ENCODE data around the gene SGCA. TPM values are rescaled to one million over a fixed set of nuclear protein-coding genes. Genes with fewer than 3 reads are reported as not detected.
A peak's percentile ranks its signal among the peaks of the same experiment; 100 is the strongest.

Gene SGCA
- total and polyA plus RNA-seq, 5 donors from 2014 or later: not detected

DNA sequence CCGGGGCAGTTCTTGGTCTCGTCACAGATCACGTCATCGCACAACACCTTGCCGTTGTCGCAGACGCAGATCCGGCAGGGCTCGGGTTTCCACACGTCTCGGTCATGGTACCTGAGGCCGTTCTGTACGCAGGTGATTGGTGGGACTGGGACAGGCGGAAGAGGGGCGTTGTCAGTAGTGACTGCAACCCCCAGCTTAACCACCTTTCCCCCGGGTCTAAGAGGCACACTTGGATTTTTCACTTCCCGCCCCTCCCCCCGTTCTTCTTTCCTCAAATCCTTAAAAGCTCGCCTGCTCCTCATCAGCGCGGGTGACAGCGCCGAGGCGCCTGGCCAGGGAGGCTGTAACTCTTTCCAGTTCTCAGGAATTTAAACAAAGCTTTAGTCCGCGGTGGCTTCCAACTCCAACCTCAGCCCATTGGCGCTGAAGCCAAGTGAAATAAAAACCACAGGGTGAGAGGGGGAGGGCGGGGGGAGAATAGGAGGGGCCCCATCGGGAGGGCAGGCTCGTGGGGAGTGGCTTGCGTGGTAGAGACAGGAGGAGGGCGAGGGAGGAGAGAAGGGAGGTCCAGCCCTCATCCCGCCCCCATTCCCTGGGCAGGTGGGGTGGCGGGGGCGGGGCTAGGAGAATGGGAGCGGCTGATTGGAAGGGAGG lies 34.1 kb downstream of the SGCA start:
- Mint-ChIP-seq H3K9me3 (peaks cover 0 to 2% (median 0%) of the 10 kb centered on the region in 7 donors), H3K36me3 (no peaks in the 10 kb centered on the region), H3K4me1 (peaks cover 0 to 29% (median 18%) of the 10 kb centered on the region in 4 donors), H3K27ac (peak overlapping the region in 2 of 3 donors; percentile 83 to 87), H3K4me3 (peak overlapping the region; percentile 73 to 87 (median 82)), H3K27me3 (peaks cover 67% of the 10 kb centered on the region)
- H3K27ac ChIP-seq (ENCODE audit: insufficient read depth, low read length, poor library complexity, severe bottlenecking): no peak overlapping the region
- peaks cover 10% of the 10 kb centered on the region for H3K27me3 ChIP-seq (ENCODE audit: control insufficient read depth, insufficient read depth, low read length)
- peaks cover 21% of the 10 kb centered on the region for H3K4me1 ChIP-seq (ENCODE audit: control insufficient read depth, insufficient read depth, low read length, poor library complexity, severe bottlenecking)
- H3K4me3 ChIP-seq (ENCODE audit: low read depth, low read length): no peak overlapping the region
- peak; percentile 60 to 69 (median 68) for DNase-seq
- H3K36me3 ChIP-seq (ENCODE audit: control insufficient read depth, insufficient read depth, low read length): no peaks in the 10 kb centered on the region
- H3K9me3 ChIP-seq (ENCODE audit: control insufficient read depth in 2 of 2, low read length in 2 of 2): no peaks in the 10 kb centered on the region
- peak; percentile 35 to 48 for ATAC-seq (ENCODE audit: low read depth in 2 of 2)

DNA sequence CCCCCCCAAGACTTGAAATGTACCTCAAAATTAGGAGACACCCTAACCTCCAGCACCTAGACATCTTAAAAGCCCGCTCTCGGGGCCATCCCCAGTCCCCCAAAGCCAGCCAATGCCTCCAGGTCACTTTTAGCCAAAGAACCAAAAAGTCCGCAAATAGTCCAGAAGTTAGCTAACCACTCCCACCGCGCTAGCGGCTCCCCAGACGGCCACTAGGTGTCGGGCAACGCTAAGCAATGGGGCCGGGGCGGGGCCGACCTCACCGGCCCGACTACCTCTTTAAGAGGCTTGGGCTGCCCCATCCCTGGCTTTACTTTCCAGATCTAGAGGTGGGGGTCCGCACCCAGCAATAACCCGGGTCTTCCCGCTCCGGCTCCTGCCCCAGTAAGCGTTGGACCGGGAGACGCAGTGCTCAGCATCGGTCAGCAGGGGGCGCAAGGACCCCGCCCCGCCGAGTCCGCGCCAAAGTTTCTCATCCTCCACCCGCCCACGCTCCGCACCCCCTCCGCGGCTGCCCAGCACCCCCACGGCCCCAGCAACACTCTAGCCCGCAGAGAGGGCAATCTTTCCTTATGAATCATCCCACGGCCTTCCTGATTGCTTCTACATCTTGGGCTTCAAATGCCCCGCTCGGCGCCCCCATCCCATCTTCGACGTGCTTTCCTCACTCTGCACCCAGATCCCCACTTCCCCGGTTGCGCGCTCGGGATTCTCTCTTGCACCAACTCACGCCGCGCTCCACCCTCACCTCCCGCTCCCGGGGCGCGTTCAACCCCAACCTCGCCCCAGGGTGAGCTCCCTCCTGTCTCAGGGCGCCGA lies 34.9 kb downstream of the SGCA start:
- ATAC-seq (ENCODE audit: low read depth in 2 of 2) (peak; percentile 75 to 81), DNase-seq (peak; percentile 69 to 82 (median 78))
- Mint-ChIP-seq H3K27me3 (peaks cover 68% of the 10 kb centered on the region), H3K4me1 (peaks cover 0 to 32% (median 18%) of the 10 kb centered on the region in 4 donors), H3K4me3 (peak overlapping the region; percentile 73 to 87 (median 84)), H3K9me3 (peaks cover 0 to 2% (median 0%) of the 10 kb centered on the region in 7 donors), H3K27ac (peak overlapping the region in 2 of 3 donors; percentile 55 to 69), H3K36me3 (no peaks in the 10 kb centered on the region)
- Histone ChIP-seq H3K9me3 (ENCODE audit: control insufficient read depth in 2 of 2, low read length in 2 of 2) (no peaks in the 10 kb centered on the region), H3K27me3 (ENCODE audit: control insufficient read depth, insufficient read depth, low read length) (peaks cover 10% of the 10 kb centered on the region), H3K36me3 (ENCODE audit: control insufficient read depth, insufficient read depth, low read length) (no peaks in the 10 kb centered on the region), H3K27ac (ENCODE audit: insufficient read depth, low read length, poor library complexity, severe bottlenecking) (no peak overlapping the region), H3K4me3 (ENCODE audit: low read depth, low read length) (no peak overlapping the region), H3K4me1 (ENCODE audit: control insufficient read depth, insufficient read depth, low read length, poor library complexity, severe bottlenecking) (peaks cover 21% of the 10 kb centered on the region)

GRCh38 chr17:50201276-50201854 lies 35.6 kb downstream of the SGCA start, which contains the start of gene COL1A1:
COL1A1 (minus strand) TSS chr17:50201631; CDS start chr17:50201513, 118 bp downstream.
- Mint-ChIP-seq H3K36me3 (no peaks in the 10 kb centered on the region), H3K27ac (peak within 1 kb of the TSS in 2 of 3 donors; percentile 55 to 74), H3K9me3 (peaks cover 0 to 2% (median 0%) of the 10 kb centered on the region in 7 donors), H3K27me3 (peaks cover 75% of the 10 kb centered on the region), H3K4me1 (peaks cover 0 to 32% (median 18%) of the 10 kb centered on the region in 4 donors), H3K4me3 (peak within 1 kb of the TSS; percentile 73 to 87 (median 84))
- DNase-seq: no peak
- H3K27ac ChIP-seq (ENCODE audit: insufficient read depth, low read length, poor library complexity, severe bottlenecking): no peak within 1 kb of the TSS
- peaks cover 21% of the 10 kb centered on the region for H3K4me1 ChIP-seq (ENCODE audit: control insufficient read depth, insufficient read depth, low read length, poor library complexity, severe bottlenecking)
- no peaks in the 10 kb centered on the region for H3K36me3 ChIP-seq (ENCODE audit: control insufficient read depth, insufficient read depth, low read length)
- ATAC-seq (ENCODE audit: low read depth in 2 of 2): no peak
- H3K4me3 ChIP-seq (ENCODE audit: low read depth, low read length): no peak within 1 kb of the TSS
- H3K9me3 ChIP-seq (ENCODE audit: control insufficient read depth in 2 of 2, low read length in 2 of 2): no peaks in the 10 kb centered on the region
- peaks cover 11% of the 10 kb centered on the region for H3K27me3 ChIP-seq (ENCODE audit: control insufficient read depth, insufficient read depth, low read length)

DNA sequence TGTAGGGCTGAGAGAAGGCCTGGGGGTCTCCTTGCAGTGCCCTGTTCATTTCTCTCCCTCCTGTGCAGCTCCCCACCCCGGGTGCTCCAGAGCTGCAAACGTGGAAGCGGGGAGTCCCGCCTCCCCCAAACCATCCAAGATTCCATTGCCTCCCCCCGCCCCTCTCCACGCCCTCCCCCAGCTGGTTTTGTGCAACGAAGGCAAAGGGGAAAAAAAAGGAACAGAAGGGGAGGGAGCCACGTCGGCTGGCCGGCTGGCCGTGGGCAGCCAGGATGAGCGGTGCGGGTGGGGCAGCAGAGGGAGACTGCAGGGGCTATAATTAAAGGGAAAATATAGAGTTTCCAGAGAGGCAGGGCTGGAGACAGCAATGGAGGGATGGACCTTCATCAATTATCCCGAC lies 37.3 kb downstream of the SGCA start:
- H3K4me3 Mint-ChIP-seq: peak overlapping the region in 1 of 4 donors; percentile 18
- no peak for ATAC-seq (ENCODE audit: low read depth in 2 of 2)
- H3K27ac ChIP-seq (ENCODE audit: insufficient read depth, low read length, poor library complexity, severe bottlenecking): no peak overlapping the region
- H3K27me3 ChIP-seq (ENCODE audit: control insufficient read depth, insufficient read depth, low read length): peaks cover 11% of the 10 kb centered on the region
- peaks cover 0 to 34% (median 20%) of the 10 kb centered on the region in 4 donors for H3K4me1 Mint-ChIP-seq
- H3K4me3 ChIP-seq (ENCODE audit: low read depth, low read length): no peak overlapping the region
- H3K4me1 ChIP-seq (ENCODE audit: control insufficient read depth, insufficient read depth, low read length, poor library complexity, severe bottlenecking): peaks cover 21% of the 10 kb centered on the region
- H3K27ac Mint-ChIP-seq: no peak overlapping the region
- no peaks in the 10 kb centered on the region for H3K36me3 ChIP-seq (ENCODE audit: control insufficient read depth, insufficient read depth, low read length)
- DNase-seq: no peak
- H3K9me3 ChIP-seq (ENCODE audit: control insufficient read depth in 2 of 2, low read length in 2 of 2): no peaks in the 10 kb centered on the region
- peaks cover 80% of the 10 kb centered on the region for H3K27me3 Mint-ChIP-seq
- no peaks in the 10 kb centered on the region for H3K36me3 Mint-ChIP-seq
- peaks cover 0 to 2% (median 0%) of the 10 kb centered on the region in 7 donors for H3K9me3 Mint-ChIP-seq

GRCh38 chr17:50203604-50204345 lies 38.0 kb downstream of the SGCA start:
- Mint-ChIP-seq H3K27ac (no peak overlapping the region), H3K27me3 (peaks cover 77% of the 10 kb centered on the region), H3K36me3 (no peaks in the 10 kb centered on the region), H3K9me3 (peaks cover 0 to 2% (median 0%) of the 10 kb centered on the region in 7 donors), H3K4me3 (no peak overlapping the region), H3K4me1 (peaks cover 0 to 29% (median 15%) of the 10 kb centered on the region in 4 donors)
- H3K9me3 ChIP-seq (ENCODE audit: control insufficient read depth in 2 of 2, low read length in 2 of 2): no peaks in the 10 kb centered on the region
- H3K27me3 ChIP-seq (ENCODE audit: control insufficient read depth, insufficient read depth, low read length): peaks cover 9% of the 10 kb centered on the region
- H3K4me1 ChIP-seq (ENCODE audit: control insufficient read depth, insufficient read depth, low read length, poor library complexity, severe bottlenecking): peaks cover 21% of the 10 kb centered on the region
- no peak for DNase-seq
- H3K36me3 ChIP-seq (ENCODE audit: control insufficient read depth, insufficient read depth, low read length): no peaks in the 10 kb centered on the region
- ATAC-seq (ENCODE audit: low read depth in 2 of 2): no peak
- H3K4me3 ChIP-seq (ENCODE audit: low read depth, low read length): no peak overlapping the region
- no peak overlapping the region for H3K27ac ChIP-seq (ENCODE audit: insufficient read depth, low read length, poor library complexity, severe bottlenecking)

DNA sequence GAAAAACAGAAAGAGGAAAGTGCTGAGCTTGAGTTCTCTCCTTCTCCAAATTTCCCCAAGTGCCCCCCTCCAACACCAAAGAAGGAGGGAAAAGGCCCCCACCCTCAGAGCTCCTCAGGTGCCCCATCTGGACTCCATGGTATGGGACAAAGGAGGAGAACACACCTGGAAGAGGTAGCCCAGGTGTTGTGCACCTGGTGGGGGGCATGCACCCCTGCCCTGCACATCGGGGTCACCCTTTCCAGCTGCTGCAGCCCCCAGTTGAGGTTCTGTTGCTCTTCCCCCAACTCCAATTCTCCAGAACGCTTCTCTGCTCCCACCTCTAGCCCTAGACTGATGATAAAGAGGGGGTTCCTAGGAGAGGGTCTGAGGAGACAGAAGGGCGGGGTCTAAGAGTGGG lies 38.6 kb downstream of the SGCA start:
- no peak overlapping the region for H3K27ac ChIP-seq (ENCODE audit: insufficient read depth, low read length, poor library complexity, severe bottlenecking)
- H3K27me3 ChIP-seq (ENCODE audit: control insufficient read depth, insufficient read depth, low read length): peaks cover 10% of the 10 kb centered on the region
- no peak overlapping the region for H3K27ac Mint-ChIP-seq
- no peak for ATAC-seq (ENCODE audit: low read depth in 2 of 2)
- no peak for DNase-seq
- H3K36me3 ChIP-seq (ENCODE audit: control insufficient read depth, insufficient read depth, low read length): no peaks in the 10 kb centered on the region
- peaks cover 0 to 2% (median 0%) of the 10 kb centered on the region in 7 donors for H3K9me3 Mint-ChIP-seq
- no peaks in the 10 kb centered on the region for H3K36me3 Mint-ChIP-seq
- H3K4me3 Mint-ChIP-seq: no peak overlapping the region
- peaks cover 81% of the 10 kb centered on the region for H3K27me3 Mint-ChIP-seq
- H3K4me3 ChIP-seq (ENCODE audit: low read depth, low read length): no peak overlapping the region
- H3K9me3 ChIP-seq (ENCODE audit: control insufficient read depth in 2 of 2, low read length in 2 of 2): no peaks in the 10 kb centered on the region
- peaks cover 18% of the 10 kb centered on the region for H3K4me1 ChIP-seq (ENCODE audit: control insufficient read depth, insufficient read depth, low read length, poor library complexity, severe bottlenecking)
- H3K4me1 Mint-ChIP-seq: peaks cover 0 to 27% (median 15%) of the 10 kb centered on the region in 4 donors

Measured in CD4-positive, CD25-positive, alpha-beta regulatory T cell (primary cell).